WTC11 (cell line): ENCODE data around the gene UBE2J2. TPM values are rescaled to one million over a fixed set of nuclear protein-coding genes. Genes with fewer than 3 reads are reported as not detected.

Experiments
- ATAC-seq: fragments of 200-7000 bp; cut with Tn5 transposase; 2 replicates; pipeline ENCODE4 v1.10.0; 2021; ENCODE audit warnings: mild to moderate bottlenecking, moderate library complexity
- CTCF ChIA-PET: fragments of 300-600 bp; sonication (Branson Sonifier 250); formaldehyde crosslinking; loops from one replicate; lab custom pipeline; 2021; ENCODE audit warnings: antibody characterized with exemption; lab: Charles Lee
- POLR2A ChIA-PET: fragments of 350-600 bp; sonication (Branson Sonifier 250); formaldehyde crosslinking; loops from one replicate; lab custom pipeline; 2021; ENCODE audit warnings: antibody characterized with exemption; lab: Charles Lee
- DNase-seq: peaks from one replicate; pipeline ENCODE4 v3.0.0; 2021; ENCODE audit warnings: low spot score
- H3K27ac Mint-ChIP-seq: 2 replicates; pipeline ENCODE4 v1.8.0; 2021; ENCODE audit warnings: mixed read lengths
- H3K27me3 Mint-ChIP-seq: 2 replicates; pipeline ENCODE4 v1.8.0; 2021; ENCODE audit warnings: low read depth, mild to moderate bottlenecking, moderate library complexity, mixed read lengths
- H3K36me3 Mint-ChIP-seq: 2 replicates; pipeline ENCODE4 v1.8.0; 2021; ENCODE audit warnings: mixed read lengths
- H3K4me1 Mint-ChIP-seq: 2 replicates; pipeline ENCODE4 v1.8.0; 2022; ENCODE audit warnings: mixed read lengths
- H3K4me3 Mint-ChIP-seq: 2 replicates; pipeline ENCODE4 v1.8.0; 2021; ENCODE audit warnings: mild to moderate bottlenecking, moderate library complexity, mixed read lengths
- H3K9me3 Mint-ChIP-seq: 2 replicates; pipeline ENCODE4 v1.8.0; 2021; ENCODE audit warnings: mixed read lengths
- ATF2 ChIP-seq: sonication (generic); formaldehyde crosslinking; IDR thresholded peaks from 2 replicates; pipeline ENCODE4 v1.8.1; 2022; ENCODE audit warnings: low read depth, missing genetic modification reagents, borderline replicate concordance
- ATF6 ChIP-seq: sonication (generic); formaldehyde crosslinking; IDR thresholded peaks from 2 replicates; pipeline ENCODE4 v1.8.1; 2023; ENCODE audit warnings: mild to moderate bottlenecking, missing genetic modification reagents
- CTCF ChIP-seq: fragments of 200-600 bp; IDR thresholded peaks from 2 replicates; pipeline ENCODE4 v1.8.0; 2022; ENCODE audit warnings: antibody characterized with exemption
- GABPB1 ChIP-seq: sonication (generic); formaldehyde crosslinking; IDR thresholded peaks from 2 replicates; pipeline ENCODE4 v1.8.1; 2023; ENCODE audit warnings: mild to moderate bottlenecking, missing genetic modification reagents
- MAX ChIP-seq: sonication (generic); formaldehyde crosslinking; IDR thresholded peaks from 2 replicates; pipeline ENCODE4 v1.8.0; 2022; ENCODE audit warnings: mild to moderate bottlenecking, missing genetic modification reagents
- MYBL2 ChIP-seq: sonication (generic); formaldehyde crosslinking; IDR thresholded peaks from 2 replicates; pipeline ENCODE4 v1.8.1; 2023; ENCODE audit warnings: mild to moderate bottlenecking, moderate library complexity, missing genetic modification reagents
- NR1H2 ChIP-seq: sonication (generic); formaldehyde crosslinking; IDR thresholded peaks from 2 replicates; pipeline ENCODE4 v1.9.0; 2021; ENCODE audit warnings: mild to moderate bottlenecking, moderate library complexity, missing genetic modification reagents
- SMAD4 ChIP-seq: sonication (generic); formaldehyde crosslinking; IDR thresholded peaks from 2 replicates; pipeline ENCODE4 v1.8.0; 2022; ENCODE audit warnings: mild to moderate bottlenecking, missing genetic modification reagents
- SP1 ChIP-seq: sonication (generic); formaldehyde crosslinking; conservative IDR thresholded peaks from 2 replicates; pipeline ENCODE4 v1.8.1; 2022; ENCODE audit warnings: missing genetic modification reagents
- TCF7 ChIP-seq: sonication (generic); formaldehyde crosslinking; IDR thresholded peaks from 2 replicates; pipeline ENCODE4 v1.8.0; 2022; ENCODE audit warnings: mild to moderate bottlenecking, low read depth, missing genetic modification reagents, moderate library complexity
- ZNF121 ChIP-seq: sonication (generic); formaldehyde crosslinking; IDR thresholded peaks from 2 replicates; pipeline ENCODE4 v1.8.0; 2023; ENCODE audit warnings: missing genetic modification reagents
- ZNF281 ChIP-seq: sonication (generic); formaldehyde crosslinking; IDR thresholded peaks from 2 replicates; pipeline ENCODE4 v1.8.0; 2023; ENCODE audit warnings: mild to moderate bottlenecking, missing genetic modification reagents
- ZNF532 ChIP-seq: fragments of 250-450 bp; sonication (Bioruptor Pico); IDR thresholded peaks from 2 replicates; pipeline ENCODE4 v1.9.0; 2021; ENCODE audit warnings: mild to moderate bottlenecking, borderline replicate concordance
- total RNA-seq: library from RNA; stranded (reverse); gene quantifications from 3 replicates; pipeline ENCODE4 v1.2.3, GENCODE V29; 2021
- TF ChIP-seq, protein P1 (sequence below): sonication (generic); formaldehyde crosslinking; IDR thresholded peaks from 2 replicates; pipeline ENCODE4 v1.8.1; 2023; ENCODE audit warnings: mild to moderate bottlenecking, moderate library complexity, missing genetic modification reagents
- TF ChIP-seq, protein P2 (sequence below): fragments of 250-450 bp; sonication (Bioruptor Pico); IDR thresholded peaks from 2 replicates; pipeline ENCODE4 v2.1.2; 2022; ENCODE audit warnings: mild to moderate bottlenecking, moderate library complexity
- TF ChIP-seq, protein P3 (sequence below): fragments of 250-450 bp; sonication (Bioruptor Pico); IDR thresholded peaks from 2 replicates; pipeline ENCODE4 v1.9.0; 2021; ENCODE audit warnings: moderate library complexity, mild to moderate bottlenecking, inconsistent platforms, borderline replicate concordance
- TF ChIP-seq, protein P4 (sequence below): fragments of 250-450 bp; sonication (Bioruptor Pico); IDR thresholded peaks from 2 replicates; pipeline ENCODE4 v1.9.0; 2021; ENCODE audit warnings: mild to moderate bottlenecking

UBE2J2 gene
- total RNA-seq, 1 experiment from 2014 or later: 72.2 TPM

DNA sequence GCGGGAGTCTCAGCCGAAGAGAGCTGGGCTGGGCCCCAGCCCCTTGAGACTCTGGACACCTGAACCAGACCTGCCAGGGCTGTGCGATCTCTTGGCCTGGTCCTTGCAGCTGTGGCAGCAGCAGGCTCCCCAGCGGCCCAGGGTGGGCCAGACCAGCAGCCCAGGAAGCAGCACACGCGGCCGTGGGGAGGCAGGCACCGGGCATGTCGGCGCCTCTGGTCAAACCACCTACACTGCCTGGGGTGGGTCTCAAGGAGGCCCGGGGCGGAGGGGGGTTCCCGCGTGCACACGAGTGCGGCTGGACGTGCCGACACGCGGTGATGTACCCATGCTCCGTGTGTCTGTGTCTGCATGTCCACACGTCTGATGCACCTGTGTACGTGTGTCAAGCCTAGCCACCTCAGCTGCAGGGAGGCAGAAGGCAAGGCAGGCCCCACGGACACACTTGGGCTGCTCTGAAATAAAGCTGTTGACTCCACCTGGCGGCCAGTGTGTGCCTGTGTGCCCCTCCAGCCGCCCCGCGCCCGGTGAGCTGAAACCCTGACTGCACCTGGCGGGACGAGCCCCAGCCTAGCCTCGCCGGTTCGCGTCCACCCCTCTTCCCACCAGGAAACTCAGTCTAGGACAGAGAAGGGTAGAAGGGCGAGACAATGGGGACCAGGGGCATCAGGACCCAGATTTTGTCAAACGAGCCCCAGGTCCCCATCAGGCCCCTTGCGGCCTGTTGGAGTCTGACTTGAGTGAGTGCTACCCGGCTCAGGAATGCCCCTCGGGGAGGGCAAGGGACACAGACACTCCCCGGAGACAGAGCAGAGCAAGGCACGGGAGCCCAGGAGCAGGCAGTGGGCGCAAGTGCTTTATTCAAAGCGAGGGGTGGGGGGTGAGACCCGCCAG is 18.1 kb upstream of the UBE2J2 start:
- POLR2A ChIA-PET: interaction anchor here (0.8 to 1.1 kb wide), 2 partner anchors 13 to 18 kb away, joined by 5 read pairs; partner anchors contain the start of gene UBE2J2
- ATAC-seq: peak; percentile 68
- H3K4me3 Mint-ChIP-seq: no peak overlapping the region
- TF ChIP-seq NR1H2 (CRISPR knock-in tag): no peak
- TF ChIP-seq ATF6 (CRISPR knock-in tag): no peak
- no peak for TF ChIP-seq SP1 (CRISPR knock-in tag)
- TF ChIP-seq, protein P1, sequence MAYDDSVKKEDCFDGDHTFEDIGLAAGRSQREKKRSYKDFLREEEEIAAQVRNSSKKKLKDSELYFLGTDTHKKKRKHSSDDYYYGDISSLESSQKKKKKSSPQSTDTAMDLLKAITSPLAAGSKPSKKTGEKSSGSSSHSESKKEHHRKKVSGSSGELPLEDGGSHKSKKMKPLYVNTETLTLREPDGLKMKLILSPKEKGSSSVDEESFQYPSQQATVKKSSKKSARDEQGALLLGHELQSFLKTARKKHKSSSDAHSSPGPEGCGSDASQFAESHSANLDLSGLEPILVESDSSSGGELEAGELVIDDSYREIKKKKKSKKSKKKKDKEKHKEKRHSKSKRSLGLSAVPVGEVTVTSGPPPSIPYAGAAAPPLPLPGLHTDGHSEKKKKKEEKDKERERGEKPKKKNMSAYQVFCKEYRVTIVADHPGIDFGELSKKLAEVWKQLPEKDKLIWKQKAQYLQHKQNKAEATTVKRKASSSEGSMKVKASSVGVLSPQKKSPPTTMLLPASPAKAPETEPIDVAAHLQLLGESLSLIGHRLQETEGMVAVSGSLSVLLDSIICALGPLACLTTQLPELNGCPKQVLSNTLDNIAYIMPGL (CRISPR knock-in tag): 0 out of 2 replicates have a peak, but pooled peaks have one; percentile 40
- TF ChIP-seq, protein P2, sequence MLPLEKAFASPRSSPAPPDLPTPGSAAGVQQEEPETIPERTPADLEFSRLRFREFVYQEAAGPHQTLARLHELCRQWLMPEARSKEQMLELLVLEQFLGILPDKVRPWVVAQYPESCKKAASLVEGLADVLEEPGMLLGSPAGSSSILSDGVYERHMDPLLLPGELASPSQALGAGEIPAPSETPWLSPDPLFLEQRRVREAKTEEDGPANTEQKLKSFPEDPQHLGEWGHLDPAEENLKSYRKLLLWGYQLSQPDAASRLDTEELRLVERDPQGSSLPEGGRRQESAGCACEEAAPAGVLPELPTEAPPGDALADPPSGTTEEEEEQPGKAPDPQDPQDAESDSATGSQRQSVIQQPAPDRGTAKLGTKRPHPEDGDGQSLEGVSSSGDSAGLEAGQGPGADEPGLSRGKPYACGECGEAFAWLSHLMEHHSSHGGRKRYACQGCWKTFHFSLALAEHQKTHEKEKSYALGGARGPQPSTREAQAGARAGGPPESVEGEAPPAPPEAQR (CRISPR knock-in tag): no peak
- no peak for TF ChIP-seq MYBL2
- TF ChIP-seq GABPB1 (CRISPR knock-in tag): no peak
- TF ChIP-seq SMAD4 (CRISPR knock-in tag): no peak
- TF ChIP-seq TCF7 (CRISPR knock-in tag): no peak
- TF ChIP-seq ZNF532 (CRISPR knock-in tag): no peak
- 0 out of 2 replicates have a peak, but pooled peaks have one; percentile 30 for TF ChIP-seq MAX (CRISPR knock-in tag)
- TF ChIP-seq ZNF281 (CRISPR knock-in tag): no peak
- no peak for TF ChIP-seq ATF2
- TF ChIP-seq ZNF121 (CRISPR knock-in tag): no peak
- TF ChIP-seq, protein P3, sequence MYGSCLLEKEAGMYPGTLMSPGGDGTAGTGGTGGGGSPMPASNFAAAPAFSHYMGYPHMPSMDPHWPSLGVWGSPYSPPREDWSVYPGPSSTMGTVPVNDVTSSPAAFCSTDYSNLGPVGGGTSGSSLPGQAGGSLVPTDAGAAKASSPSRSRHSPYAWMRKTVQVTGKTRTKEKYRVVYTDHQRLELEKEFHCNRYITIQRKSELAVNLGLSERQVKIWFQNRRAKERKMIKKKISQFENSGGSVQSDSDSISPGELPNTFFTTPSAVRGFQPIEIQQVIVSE (CRISPR knock-in tag): no peak
- TF ChIP-seq, protein P4, sequence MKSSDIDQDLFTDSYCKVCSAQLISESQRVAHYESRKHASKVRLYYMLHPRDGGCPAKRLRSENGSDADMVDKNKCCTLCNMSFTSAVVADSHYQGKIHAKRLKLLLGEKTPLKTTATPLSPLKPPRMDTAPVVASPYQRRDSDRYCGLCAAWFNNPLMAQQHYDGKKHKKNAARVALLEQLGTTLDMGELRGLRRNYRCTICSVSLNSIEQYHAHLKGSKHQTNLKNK (CRISPR knock-in tag): no peak
- peak; percentile 55 for TF ChIP-seq CTCF

More for the DNA sequence above, 18.1 kb upstream of the UBE2J2 start:
- H3K36me3 Mint-ChIP-seq: no peaks in the 10 kb centered on the region
- peak; percentile 85 for DNase-seq
- H3K4me1 Mint-ChIP-seq: peaks cover 4% of the 10 kb centered on the region; the same call in 1 of the 2 replicates
- CTCF ChIA-PET: interaction anchor here (0.6 to 4.3 kb wide), 62 partner anchors 8 to 883 kb away, joined by 3 to 81 read pairs (median 5); partner anchors contain the start of genes B3GALT6, C1QTNF12, C1orf159 and PLEKHN1
- H3K27ac Mint-ChIP-seq: peak overlapping the region; percentile 49; the same call in 1 of the 2 replicates
- H3K27me3 Mint-ChIP-seq: no peaks in the 10 kb centered on the region
- no peaks in the 10 kb centered on the region for H3K9me3 Mint-ChIP-seq
